Measurements from ENCODE around the gene CACNB2.

CACNB2 gene

GRCh38 chr10:18478354-18478753 is 338.1 kb downstream of the CACNB2 start:
- no peak overlapping the region for H3K27ac ChIP-seq

DNA sequence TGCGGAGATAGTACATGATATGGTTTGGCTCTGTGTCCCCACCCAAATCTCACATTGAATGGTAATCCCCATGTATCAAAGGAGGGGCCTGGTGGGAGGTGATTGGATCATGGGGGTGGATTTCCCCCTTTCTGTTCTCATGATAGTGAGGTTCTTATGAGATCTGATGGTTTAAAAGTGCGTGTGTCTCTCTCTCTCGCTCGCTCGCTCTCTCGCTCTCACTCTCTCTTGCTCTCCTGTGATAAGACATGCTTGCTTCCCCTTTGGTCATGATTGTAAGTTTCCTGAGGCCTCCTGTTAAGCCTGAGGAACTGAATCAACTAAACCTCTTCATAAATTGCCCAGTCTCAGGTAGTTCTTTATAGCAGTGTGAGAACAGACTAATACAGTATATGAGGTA is 339.3 kb downstream of the CACNB2 start:
- no peak for DNase-seq (ENCODE audit: low read depth, low spot score)
- H3K27ac ChIP-seq: no peak overlapping the region

More at GRCh38 chr10:18478354-18478753, 338.1 kb downstream of the CACNB2 start:
- no peak for DNase-seq (ENCODE audit: low read depth, low spot score)

DNA sequence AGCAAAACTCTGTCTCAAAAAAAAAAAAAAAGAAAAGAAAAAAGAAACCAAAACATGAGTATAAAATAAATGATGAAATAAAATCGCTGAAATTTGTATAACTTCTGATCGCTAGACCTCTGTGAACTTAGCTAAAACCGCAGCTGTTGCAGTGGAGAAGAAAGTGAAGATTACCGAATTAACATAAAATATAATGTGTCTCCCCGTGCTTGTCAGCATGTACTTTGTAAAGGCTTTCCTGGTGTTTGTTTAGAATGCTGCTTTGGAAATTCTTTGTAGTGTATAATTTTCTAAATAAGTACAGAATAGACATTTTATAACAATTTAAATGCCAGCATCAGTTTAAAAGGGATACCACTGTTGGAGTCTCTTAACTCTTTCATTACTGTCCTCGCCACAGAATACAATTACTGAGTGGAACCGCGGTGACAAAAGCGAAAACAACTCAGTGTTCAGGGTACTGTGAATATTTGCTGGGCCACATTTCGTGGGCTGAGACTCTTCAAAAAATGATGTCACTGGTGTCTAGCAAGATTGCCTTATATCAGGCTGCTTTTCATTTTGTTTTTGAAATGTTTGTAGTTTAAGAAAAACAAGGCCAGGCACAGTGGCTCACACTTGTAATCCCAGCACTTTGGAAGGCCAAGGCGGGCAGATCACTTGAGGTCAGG is 343.4 kb downstream of the CACNB2 start:
- DNase-seq (ENCODE audit: low read depth, low spot score): no peak
- no peak overlapping the region for H3K27ac ChIP-seq

DNA sequence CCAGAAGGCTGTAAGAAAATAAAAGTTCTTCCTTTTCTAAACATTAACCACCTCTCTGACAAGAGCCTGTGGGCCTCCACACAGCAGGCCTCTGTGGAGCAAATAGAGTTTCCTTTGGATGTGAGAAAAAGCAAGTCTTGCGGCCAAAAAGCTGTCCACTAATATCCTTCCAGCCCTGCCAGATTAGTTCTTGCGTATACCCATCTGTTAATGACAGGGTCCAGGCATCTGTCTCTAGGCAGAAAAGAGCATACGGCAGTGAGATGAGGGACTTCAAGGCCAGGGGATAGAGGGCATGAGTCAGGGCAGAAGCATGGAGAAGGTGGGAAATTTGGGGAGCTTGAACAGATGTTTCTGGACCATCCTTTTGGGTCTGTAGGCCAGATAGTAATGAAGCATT is 346.2 kb downstream of the CACNB2 start:
- DNase-seq (ENCODE audit: low read depth, low spot score): no peak
- H3K27ac ChIP-seq: no peak overlapping the region

DNA sequence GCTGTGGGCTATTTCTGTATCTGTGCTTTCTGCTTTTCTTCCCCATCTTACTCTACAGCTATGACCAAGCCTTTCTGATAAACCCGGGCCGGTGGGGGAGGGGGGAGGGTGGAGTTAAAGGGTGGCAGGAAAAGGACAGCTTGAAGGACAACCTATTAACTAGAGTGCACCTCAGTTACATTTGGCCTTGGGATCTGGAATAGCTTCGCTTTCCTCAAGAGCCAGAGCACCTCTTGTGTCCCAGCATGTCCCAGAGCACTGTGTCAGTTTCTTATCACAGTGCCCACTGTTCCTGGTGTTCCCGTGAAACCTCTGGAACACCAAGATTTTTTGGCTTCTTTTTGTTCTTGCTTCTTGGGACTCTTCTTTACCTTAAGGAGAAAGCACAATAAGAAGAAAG is 350.5 kb downstream of the CACNB2 start:
- no peak for DNase-seq (ENCODE audit: low read depth, low spot score)

DNA sequence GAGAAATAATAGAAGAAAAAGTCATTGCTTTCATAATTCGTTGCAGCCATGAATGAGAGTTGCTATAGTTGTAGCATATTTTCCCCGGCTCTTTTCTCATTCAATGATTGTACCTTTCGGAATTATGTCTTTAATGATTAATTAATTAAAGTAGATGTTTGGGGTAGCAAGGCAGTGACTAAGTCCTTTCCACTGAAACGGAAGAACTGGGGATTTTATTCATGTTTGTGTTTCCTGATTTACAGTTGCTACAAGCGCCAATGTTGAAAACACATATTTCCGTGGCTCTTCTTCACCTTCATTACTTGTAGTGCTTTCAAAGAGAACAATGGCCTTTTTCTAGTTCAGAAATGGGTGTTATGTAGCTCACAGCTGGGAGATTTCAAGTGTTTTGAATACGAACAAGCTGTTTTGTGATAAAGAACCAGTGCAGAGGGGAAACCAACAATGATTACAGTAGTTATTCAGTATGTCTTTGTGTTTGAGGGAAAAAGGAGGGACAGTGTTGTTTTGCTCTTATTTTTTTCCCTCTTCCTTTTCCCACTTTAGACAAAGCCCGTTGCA is 357.7 kb downstream of the CACNB2 start:
- no peak overlapping the region for H3K27ac ChIP-seq
- DNase-seq (ENCODE audit: low read depth, low spot score): no peak

More for the DNA sequence above, 350.5 kb downstream of the CACNB2 start:
- no peak overlapping the region for H3K27ac ChIP-seq

- no peak for DNase-seq (ENCODE audit: low read depth, low spot score)
- H3K27ac ChIP-seq: no peak overlapping the region
Measured at GRCh38 chr10:18498998-18499397, 358.8 kb downstream of the CACNB2 start.

DNA sequence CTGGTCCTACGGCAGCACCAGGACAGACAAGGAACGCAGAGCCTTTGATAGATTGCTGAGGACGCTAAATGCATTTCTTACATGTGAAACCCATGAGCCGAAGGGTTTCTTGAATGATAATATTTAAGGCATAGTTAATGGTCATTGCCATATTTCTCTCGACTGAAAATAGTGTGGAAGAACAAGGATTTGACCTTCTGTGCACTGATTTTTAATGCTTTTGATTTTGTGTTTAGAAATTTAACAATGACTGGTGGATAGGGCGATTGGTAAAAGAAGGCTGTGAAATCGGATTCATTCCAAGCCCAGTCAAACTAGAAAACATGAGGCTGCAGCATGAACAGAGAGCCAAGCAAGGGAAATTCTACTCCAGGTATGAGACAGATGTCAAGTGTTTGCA is 360.4 kb downstream of the CACNB2 start:
- H3K27ac ChIP-seq: no peak overlapping the region
- no peak for DNase-seq (ENCODE audit: low read depth, low spot score)

DNA sequence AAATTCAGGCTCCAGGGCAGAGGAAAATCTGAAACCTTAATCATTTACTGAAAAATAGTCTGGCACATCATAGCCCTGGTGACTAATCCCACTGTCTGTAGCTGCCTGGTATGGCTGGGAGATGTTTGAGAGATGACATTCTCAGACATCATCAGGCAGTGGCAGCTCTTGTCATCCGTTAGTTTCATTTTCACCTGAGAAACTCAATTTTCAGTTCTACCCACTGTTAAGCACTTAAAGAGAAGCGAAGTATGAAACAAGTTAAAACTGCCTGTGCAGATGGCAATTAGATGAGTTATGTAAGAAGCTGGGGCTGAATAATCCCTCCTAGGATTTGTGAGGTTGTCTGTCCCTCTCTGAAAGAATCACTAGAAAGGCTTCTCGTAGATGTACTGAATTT is 361.0 kb downstream of the CACNB2 start:
- H3K27ac ChIP-seq: no peak overlapping the region

DNA sequence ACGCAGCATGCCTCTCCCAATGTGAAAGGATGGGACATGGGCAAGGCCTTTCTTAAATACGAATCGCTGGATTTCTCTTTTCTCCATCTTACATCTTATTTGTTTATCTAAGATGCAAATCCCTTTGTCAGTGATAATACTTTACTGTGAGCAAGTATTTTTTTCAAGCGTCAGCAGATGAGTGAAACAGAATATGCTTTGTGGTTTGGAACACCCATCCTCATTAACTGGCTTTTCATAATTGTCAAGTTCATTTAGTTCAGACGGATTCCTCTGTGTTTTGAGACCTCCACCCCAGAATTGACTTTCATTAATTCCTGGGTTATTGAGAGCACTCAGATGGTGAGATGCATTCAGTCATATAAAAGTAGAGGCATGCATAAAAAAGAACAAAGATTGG is 361.4 kb downstream of the CACNB2 start:
- no peak overlapping the region for H3K27ac ChIP-seq
- no peak for DNase-seq (ENCODE audit: low read depth, low spot score)

More for the DNA sequence above, 361.0 kb downstream of the CACNB2 start:
- no peak for DNase-seq (ENCODE audit: low read depth, low spot score)

GRCh38 chr10:18504161-18504560 is 363.9 kb downstream of the CACNB2 start:
- no peak for DNase-seq (ENCODE audit: low read depth, low spot score)
- no peak overlapping the region for H3K27ac ChIP-seq

DNA sequence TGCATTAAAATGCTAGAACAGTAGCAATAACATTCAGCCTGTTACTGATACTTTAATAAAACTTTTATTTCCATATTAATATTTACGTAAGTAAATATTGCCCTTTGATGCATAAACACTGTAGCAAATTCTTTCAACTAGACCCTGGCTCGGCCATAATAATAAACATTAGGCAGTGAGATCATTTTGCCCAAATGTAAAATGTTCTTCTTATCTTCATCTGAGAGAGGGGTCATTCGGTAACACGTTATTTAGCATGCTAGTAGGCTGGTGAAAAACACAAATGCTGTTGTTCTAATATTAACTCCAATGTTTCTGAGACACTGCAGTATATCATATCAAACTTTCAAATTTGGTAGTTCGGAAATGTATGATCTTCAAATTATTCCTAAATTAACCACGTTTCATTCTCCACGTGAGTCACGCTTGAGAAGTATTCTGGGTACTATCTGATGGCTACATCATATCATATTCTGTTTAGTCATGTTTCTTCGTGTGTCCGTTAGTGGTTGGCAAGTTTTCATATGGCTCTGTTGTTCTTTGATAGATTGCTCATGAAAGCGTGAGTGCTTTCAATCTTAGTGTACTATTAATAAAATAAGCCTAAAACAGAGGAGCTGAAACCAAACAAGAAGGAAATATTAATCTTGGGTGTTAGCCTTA is 365.4 kb downstream of the CACNB2 start:
- H3K27ac ChIP-seq: no peak overlapping the region
- DNase-seq (ENCODE audit: low read depth, low spot score): no peak

DNA sequence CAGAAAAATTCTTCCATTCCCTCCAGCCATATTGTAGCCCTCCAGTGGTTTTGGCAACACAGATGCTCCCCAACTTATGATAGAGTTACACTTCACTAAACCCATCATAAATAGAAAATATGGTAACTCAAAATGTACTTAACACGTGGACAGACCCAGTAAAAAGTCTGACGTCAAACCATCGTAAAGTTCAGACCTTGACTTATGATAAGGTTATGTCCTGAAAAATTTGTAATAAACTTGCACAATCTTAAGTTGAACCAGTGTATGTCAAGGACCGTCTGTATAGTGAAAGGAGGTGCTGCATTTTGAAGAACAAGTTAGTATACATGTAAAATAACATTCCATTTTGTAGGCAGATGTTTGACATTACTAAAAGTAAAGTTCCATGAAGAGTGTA is 368.4 kb downstream of the CACNB2 start:
- H3K27ac ChIP-seq: no peak overlapping the region
- DNase-seq (ENCODE audit: low read depth, low spot score): no peak

DNA sequence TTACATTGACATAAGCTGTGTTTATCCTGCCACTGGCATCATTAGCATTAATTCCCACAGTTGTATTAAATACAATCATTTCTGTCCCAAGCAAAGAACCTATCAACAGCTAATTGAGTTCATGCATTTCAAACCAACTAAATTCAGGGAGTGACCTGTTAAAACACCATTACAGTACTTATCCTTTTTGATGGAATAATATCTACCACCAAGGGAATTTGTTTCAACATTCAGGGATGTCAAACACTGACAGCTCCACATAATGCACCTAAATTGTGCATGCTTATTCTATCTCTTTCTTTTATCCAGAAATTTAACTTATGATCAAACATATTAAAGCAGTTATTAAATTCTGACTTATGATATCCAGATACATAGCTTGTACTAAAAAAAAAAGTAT is 374.3 kb downstream of the CACNB2 start:
- no peak for DNase-seq (ENCODE audit: low read depth, low spot score)
- no peak overlapping the region for H3K27ac ChIP-seq

DNA sequence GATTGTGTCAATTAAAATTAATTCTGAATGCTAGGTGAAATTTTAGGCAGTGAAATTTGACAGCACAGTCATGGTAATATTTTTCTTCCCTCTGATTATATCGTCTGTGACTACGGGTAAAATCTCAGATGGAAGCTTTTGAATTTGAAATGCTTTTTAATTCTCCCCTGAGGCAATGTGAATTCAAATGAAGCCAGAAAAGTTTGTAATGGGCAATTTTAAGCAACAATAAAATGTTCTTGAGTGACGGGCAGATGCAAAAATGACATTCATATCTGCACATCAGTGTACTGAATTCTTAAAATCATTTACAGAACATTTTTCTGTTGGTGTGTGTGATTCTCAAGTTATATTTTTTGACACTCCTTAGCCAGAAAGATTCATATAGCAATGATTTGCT is 376.6 kb downstream of the CACNB2 start:
- no peak overlapping the region for H3K27ac ChIP-seq
- DNase-seq (ENCODE audit: low read depth, low spot score): no peak

DNA sequence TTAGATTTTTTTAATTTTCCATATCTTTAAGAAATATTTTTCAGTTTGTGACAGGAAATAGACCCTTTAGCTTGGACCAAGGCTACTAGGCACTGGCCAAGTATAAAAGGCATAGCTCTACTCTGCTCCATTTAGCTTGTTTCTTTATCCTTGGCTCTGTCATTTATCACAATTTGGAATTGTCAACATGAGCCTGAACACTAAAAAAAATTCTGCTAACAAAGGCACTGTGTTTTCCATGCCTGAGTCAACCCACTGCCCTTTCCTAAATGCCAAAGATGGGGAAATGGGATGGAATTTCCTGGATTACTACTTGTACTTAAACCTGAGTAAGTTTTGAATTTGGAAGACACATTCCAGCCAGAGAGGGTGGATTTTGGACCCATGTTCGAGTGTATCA is 382.8 kb downstream of the CACNB2 start:
- no peak overlapping the region for H3K27ac ChIP-seq
- no peak for DNase-seq (ENCODE audit: low read depth, low spot score)

DNA sequence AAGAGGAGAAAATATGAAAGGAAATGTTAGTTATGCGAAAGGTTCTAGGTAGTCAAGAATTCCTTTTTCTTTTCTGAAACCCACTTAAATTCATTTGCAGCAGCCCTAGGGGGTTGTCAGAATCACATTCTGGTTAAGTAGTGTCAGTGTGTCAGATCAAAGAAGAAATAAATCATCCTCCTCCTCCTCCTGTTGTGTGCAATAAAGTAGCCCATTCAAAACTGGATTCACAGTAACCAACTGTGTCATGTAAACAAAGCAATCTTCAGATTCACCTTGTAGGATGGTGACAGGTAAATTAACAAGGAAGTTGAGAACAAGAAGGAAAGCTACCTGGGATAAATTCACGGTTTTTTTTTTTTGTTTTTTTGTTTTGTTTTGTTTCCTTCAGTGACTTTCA is 383.6 kb downstream of the CACNB2 start:
- no peak overlapping the region for H3K27ac ChIP-seq
- DNase-seq (ENCODE audit: low read depth, low spot score): no peak

- H3K27ac ChIP-seq: no peak overlapping the region
- no peak for DNase-seq (ENCODE audit: low read depth, low spot score)
Measured at GRCh38 chr10:18527687-18528086, 387.5 kb downstream of the CACNB2 start.

DNA sequence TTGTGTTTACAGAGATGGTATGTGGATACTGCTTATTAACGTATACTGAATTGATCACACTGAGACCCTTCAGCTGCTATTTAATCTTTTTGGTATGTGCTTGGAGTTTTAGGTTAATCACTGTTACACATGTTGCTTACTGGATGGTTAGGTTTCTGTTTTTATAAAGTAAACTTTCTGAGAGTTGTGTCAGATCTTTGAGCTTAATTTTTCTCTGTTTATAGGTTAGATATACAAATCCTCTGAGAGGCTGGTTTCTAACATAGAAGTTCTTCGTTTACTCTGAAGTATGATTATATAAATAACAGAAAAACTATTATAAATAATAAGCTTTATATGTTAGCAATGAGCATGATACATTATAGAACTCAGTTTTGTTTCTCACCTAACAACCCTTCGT is 388.1 kb downstream of the CACNB2 start:
- no peak overlapping the region for H3K27ac ChIP-seq
- no peak for DNase-seq (ENCODE audit: low read depth, low spot score)

DNA sequence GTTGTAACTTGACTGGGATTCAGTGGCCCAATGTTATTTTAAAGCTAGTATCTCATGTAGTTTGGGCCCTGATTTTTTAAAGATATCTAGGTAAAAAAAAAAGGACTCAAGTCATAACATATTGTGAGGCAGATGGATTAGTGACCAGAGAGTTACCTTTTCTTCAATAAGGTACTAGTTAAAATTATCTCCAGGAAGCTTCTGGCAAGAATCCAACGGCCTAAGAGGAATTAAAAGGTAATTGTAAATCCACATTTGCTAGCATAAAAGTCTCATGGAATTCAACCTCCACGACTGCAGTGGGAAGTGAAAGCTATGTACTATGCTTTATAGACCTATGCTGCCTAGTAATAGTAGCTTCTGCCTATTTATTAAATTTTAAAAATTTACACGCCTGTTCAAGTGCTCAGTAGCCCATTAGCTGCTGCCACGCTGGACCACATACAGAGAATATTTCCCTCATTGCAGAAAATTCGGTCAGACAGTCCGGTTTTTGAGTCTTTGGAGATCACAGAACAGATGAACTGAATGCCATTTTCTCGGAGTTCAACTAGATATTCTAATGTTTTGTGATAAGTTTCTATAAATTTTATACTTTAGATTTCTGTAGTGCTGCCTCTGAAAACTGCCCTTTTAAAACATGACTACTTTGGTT is 392.8 kb downstream of the CACNB2 start:
- H3K27ac ChIP-seq: no peak overlapping the region
- no peak for DNase-seq (ENCODE audit: low read depth, low spot score)

DNA sequence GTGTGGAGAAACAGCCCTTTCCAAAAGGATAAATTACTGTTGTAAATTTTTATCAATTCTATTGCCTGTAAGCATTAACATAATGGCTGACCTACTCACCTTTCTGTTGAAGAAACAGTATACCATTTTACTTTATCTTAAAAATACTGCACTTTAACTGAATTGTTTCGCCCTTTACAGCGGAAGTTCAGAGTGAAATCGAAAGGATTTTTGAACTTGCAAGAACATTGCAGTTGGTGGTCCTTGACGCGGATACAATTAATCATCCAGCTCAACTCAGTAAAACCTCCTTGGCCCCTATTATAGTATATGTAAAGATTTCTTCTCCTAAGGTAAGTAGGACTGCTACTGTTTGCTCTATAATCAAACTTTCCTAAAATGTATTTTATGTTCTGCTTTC is 393.7 kb downstream of the CACNB2 start:
- no peak overlapping the region for H3K27ac ChIP-seq
- no peak for DNase-seq (ENCODE audit: low read depth, low spot score)
